Ovary (tissue), 3 donors: ENCODE data around the gene CLIC1.

Source experiments
- CTCF ChIP-seq, 3 donors: fragments of 450-650 bp in 2 of 3; fragments of 200-600 bp in 1 of 3; IDR thresholded peaks; one replicate each; pipeline versions ENCODE4 v1.5.1 to v1.8.0; 2016 to 2022; ENCODE audit warnings: antibody characterized with exemption in 3 of 3, mild to moderate bottlenecking in 1 of 3
- POLR2A ChIP-seq: fragments of 450-650 bp; IDR thresholded peaks from one replicate; pipeline ENCODE4 v1.6.1; 2017; ENCODE audit warnings: antibody characterized with exemption, mild to moderate bottlenecking, moderate library complexity
- donor health status: DM: no; HTN: no; CAD: no.

- TF ChIP-seq CTCF (IDR thresholded peaks at IDR 0.05), result no peak
- no peak for TF ChIP-seq POLR2A
These were observed 12.9 kb downstream of the CLIC1 start, which contains the start of gene MPIG6B for GRCh38 chr6:31723245-31723979.
